Sigmoid colon (tissue), 4 donors: ENCODE measurements around the gene PPP3R1.

Experiments used
- EP300 ChIP-seq, 4 donors: sonication (generic); formaldehyde crosslinking; IDR thresholded peaks; one replicate each; pipeline ENCODE4 v1.6.1; 2017; ENCODE audit warnings: antibody characterized with exemption in 4 of 4
- POLR2A ChIP-seq, 2 donors: fragments of 450-650 bp; IDR thresholded peaks; one replicate each; pipeline ENCODE4 v1.6.1; 2016; ENCODE audit warnings: antibody characterized with exemption in 2 of 2, mild to moderate bottlenecking in 2 of 2, moderate library complexity in 2 of 2
- POLR2AphosphoS5 ChIP-seq, 4 donors: sonication (generic); formaldehyde crosslinking; IDR thresholded peaks; one replicate each; pipeline ENCODE4 v1.6.1; 2017; ENCODE audit warnings: antibody characterized with exemption in 4 of 4
- TF ChIP-seq, protein P1 (sequence below), 4 experiments: fragments of 450-650 bp in 3 of 4; fragments of 200-600 bp in 1 of 4; IDR thresholded peaks; one replicate each; pipeline ENCODE4 v1.5.1; 2016 to 2019; ENCODE audit warnings: antibody characterized with exemption in 4 of 4, mild to moderate bottlenecking in 3 of 4, moderate library complexity in 2 of 4

DNA sequence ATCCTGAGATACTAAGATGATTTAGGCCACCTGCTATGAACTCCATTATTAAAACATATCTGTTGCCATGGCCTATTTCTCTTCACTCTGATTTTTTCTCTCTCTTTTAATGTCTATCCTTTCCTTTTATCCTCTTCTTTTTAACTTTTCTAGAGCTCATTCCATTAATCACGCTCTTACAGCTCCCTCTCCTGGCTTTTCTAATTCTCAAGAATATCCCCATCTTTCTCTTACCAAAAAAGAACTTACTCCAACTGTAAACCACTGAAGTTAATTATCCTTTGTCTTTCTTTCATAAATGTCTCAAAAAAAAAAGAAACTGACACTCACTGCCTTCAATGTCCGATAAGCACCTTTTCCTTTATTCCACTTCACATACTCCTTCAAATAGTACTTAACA lies 7.9 kb downstream of the PPP3R1 start:
- TF ChIP-seq POLR2AphosphoS5 (IDR thresholded peaks at IDR 0.05) (no peak), POLR2A (IDR thresholded peaks at IDR 0.05) (no peak), EP300 (IDR thresholded peaks at IDR 0.05) (no peak)
- TF ChIP-seq, protein P1, sequence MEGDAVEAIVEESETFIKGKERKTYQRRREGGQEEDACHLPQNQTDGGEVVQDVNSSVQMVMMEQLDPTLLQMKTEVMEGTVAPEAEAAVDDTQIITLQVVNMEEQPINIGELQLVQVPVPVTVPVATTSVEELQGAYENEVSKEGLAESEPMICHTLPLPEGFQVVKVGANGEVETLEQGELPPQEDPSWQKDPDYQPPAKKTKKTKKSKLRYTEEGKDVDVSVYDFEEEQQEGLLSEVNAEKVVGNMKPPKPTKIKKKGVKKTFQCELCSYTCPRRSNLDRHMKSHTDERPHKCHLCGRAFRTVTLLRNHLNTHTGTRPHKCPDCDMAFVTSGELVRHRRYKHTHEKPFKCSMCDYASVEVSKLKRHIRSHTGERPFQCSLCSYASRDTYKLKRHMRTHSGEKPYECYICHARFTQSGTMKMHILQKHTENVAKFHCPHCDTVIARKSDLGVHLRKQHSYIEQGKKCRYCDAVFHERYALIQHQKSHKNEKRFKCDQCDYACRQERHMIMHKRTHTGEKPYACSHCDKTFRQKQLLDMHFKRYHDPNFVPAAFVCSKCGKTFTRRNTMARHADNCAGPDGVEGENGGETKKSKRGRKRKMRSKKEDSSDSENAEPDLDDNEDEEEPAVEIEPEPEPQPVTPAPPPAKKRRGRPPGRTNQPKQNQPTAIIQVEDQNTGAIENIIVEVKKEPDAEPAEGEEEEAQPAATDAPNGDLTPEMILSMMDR (IDR thresholded peaks at IDR 0.05): peak in 2 of 4 experiments; percentile 24 to 25
